Uterus (tissue), 4 donors: ENCODE measurements around the gene RAB11FIP4. TPM values are rescaled to one million over a fixed set of nuclear protein-coding genes. Genes with fewer than 3 reads are reported as not detected.

Source experiments
- DNase-seq, 2 donors: peaks; one replicate each; pipeline ENCODE4 v3.0.0-alpha.2; 2019 to 2020
- H3K27ac ChIP-seq, 2 donors: fragments of 200-600 bp; sonication (generic); 1 replicate in 1 of 2; 2 replicates in 1 of 2; pipeline ENCODE4 v1.5.1; 2016 to 2018
- H3K27me3 ChIP-seq, 2 donors: fragments of 200-600 bp; sonication (generic); one replicate each; pipeline ENCODE4 v1.5.1; 2018 to 2019; ENCODE audit warnings: control low read depth in 1 of 2
- H3K36me3 ChIP-seq, 2 donors: fragments of 200-600 bp; sonication (generic); one replicate each; pipeline ENCODE4 v1.5.1; 2019; ENCODE audit warnings: control low read depth in 1 of 2
- H3K4me1 ChIP-seq, 2 donors: fragments of 200-600 bp; sonication (generic); one replicate each; pipeline ENCODE4 v1.5.1; 2018 to 2019; ENCODE audit warnings: control low read depth in 1 of 2
- H3K4me3 ChIP-seq, 2 donors: fragments of 200-600 bp; sonication (generic); 1 replicate in 1 of 2; 2 replicates in 1 of 2; pipeline ENCODE4 v1.5.1; 2018 to 2019; ENCODE audit warnings: mild to moderate bottlenecking in 1 of 2
- H3K9me3 ChIP-seq, 2 donors: fragments of 200-600 bp; sonication (generic); one replicate each; pipeline ENCODE4 v1.5.1; 2019; ENCODE audit warnings: control low read depth in 1 of 2
- CTCF ChIP-seq, 4 experiments: fragments of 200-600 bp in 2 of 4; fragments of 450-650 bp in 2 of 4; sonication (generic) in 2 of 4; IDR thresholded peaks; one replicate each; pipeline ENCODE4 v1.5.1; 2016 to 2019; ENCODE audit warnings: antibody characterized with exemption in 4 of 4, mild to moderate bottlenecking in 2 of 4, moderate library complexity in 1 of 4
- POLR2A ChIP-seq, 2 donors: fragments of 450-650 bp; IDR thresholded peaks; one replicate each; pipeline ENCODE4 v1.6.1; 2016; ENCODE audit warnings: antibody characterized with exemption in 2 of 2, mild to moderate bottlenecking in 1 of 2, moderate library complexity in 1 of 2
- intact Hi-C: fragments of 100-400 bp; cut with DNase I; formaldehyde crosslinking; loops from one replicate; pipeline ENCODE4 v1.15.1; 2023; ENCODE audit warnings: low total_unique reads
- total RNA-seq, 4 donors: library from RNA; depleted of rRNA in 3 of 4; stranded (reverse); fragments of >200 nt in 3 of 4; gene quantifications; one replicate each; pipeline versions ENCODE4 v1.1.0 to v1.2.4, GENCODE V29; 2014 to 2023
- donor health status: DM: yes; HTN: yes; CAD: no.

The RAB11FIP4 gene
- total RNA-seq, 4 donors from 2014 or later = 7.2 to 12.0 TPM; not detected in 2

GRCh38 chr17:31387438-31387837, 4.0 kb upstream of the RAB11FIP4 start:
- Histone ChIP-seq H3K27me3 (no peaks in the 10 kb centered on the region), H3K36me3 (no peaks in the 10 kb centered on the region), H3K27ac (no peak overlapping the region), H3K4me3 (no peak overlapping the region), H3K9me3 (no peaks in the 10 kb centered on the region), H3K4me1 (peaks cover 0 to 10% of the 10 kb centered on the region in 2 donors)
- DNase-seq = no peak
- intact Hi-C loops = no loop called here
- no peak for TF ChIP-seq POLR2A (IDR thresholded peaks at IDR 0.05)
- no peak for TF ChIP-seq CTCF (IDR thresholded peaks at IDR 0.05)

GRCh38 chr17:31388351-31388750, 3.1 kb upstream of the RAB11FIP4 start:
- Histone ChIP-seq H3K27ac (no peak overlapping the region), H3K4me1 (peaks cover 0 to 10% of the 10 kb centered on the region in 2 donors), H3K36me3 (no peaks in the 10 kb centered on the region), H3K9me3 (no peaks in the 10 kb centered on the region), H3K27me3 (no peaks in the 10 kb centered on the region), H3K4me3 (no peak overlapping the region)
- DNase-seq = no peak
- TF ChIP-seq CTCF (IDR thresholded peaks at IDR 0.05) (no peak), POLR2A (IDR thresholded peaks at IDR 0.05) (no peak)
- intact Hi-C loops = no loop called here

- Histone ChIP-seq H3K36me3 (no peaks in the 10 kb centered on the region), H3K27me3 (no peaks in the 10 kb centered on the region), H3K27ac (no peak overlapping the region), H3K4me1 (peaks cover 0 to 10% of the 10 kb centered on the region in 2 donors), H3K4me3 (no peak overlapping the region), H3K9me3 (no peaks in the 10 kb centered on the region)
- no peak for TF ChIP-seq POLR2A (IDR thresholded peaks at IDR 0.05)
- peak in 3 of 4 experiments; percentile 25 to 39 (median 27) for TF ChIP-seq CTCF (IDR thresholded peaks at IDR 0.05)
- DNase-seq = no peak
- intact Hi-C loops = no loop called here
These were observed 2.5 kb upstream of the RAB11FIP4 start for GRCh38 chr17:31388770-31389656.

GRCh38 chr17:31389657-31390381, 1.7 kb upstream of the RAB11FIP4 start:
- H3K27ac ChIP-seq = no peak overlapping the region
- no peak overlapping the region for H3K4me3 ChIP-seq
- no peaks in the 10 kb centered on the region for H3K27me3 ChIP-seq
- TF ChIP-seq POLR2A (IDR thresholded peaks at IDR 0.05) (no peak), CTCF (IDR thresholded peaks at IDR 0.05) (no peak)
- H3K4me1 ChIP-seq = peaks cover 0 to 10% of the 10 kb centered on the region in 2 donors
- H3K36me3 ChIP-seq = no peaks in the 10 kb centered on the region
- intact Hi-C loops = no loop called here
- H3K9me3 ChIP-seq = no peaks in the 10 kb centered on the region
- no peak for DNase-seq

- intact Hi-C loops = no loop called here
- H3K36me3 ChIP-seq = no peaks in the 10 kb centered on the region
- no peak for TF ChIP-seq POLR2A (IDR thresholded peaks at IDR 0.05)
- no peak for TF ChIP-seq CTCF (IDR thresholded peaks at IDR 0.05)
- no peak overlapping the region for H3K4me3 ChIP-seq
- DNase-seq = no peak
- peaks cover 0 to 10% of the 10 kb centered on the region in 2 donors for H3K4me1 ChIP-seq
- no peaks in the 10 kb centered on the region for H3K27me3 ChIP-seq
- no peak overlapping the region for H3K27ac ChIP-seq
- H3K9me3 ChIP-seq = no peaks in the 10 kb centered on the region
These were observed 1.1 kb upstream of the RAB11FIP4 start for GRCh38 chr17:31390426-31390747.
